Measurements from ENCODE around the gene RGCC.

The RGCC gene

GRCh38 chr13:41520016-41520659 is 62.8 kb downstream of the RGCC start:
- DNase-seq = no peak

Data from NCI-H1092 (cell line).